ENCODE data around the gene MYT1.

DNA sequence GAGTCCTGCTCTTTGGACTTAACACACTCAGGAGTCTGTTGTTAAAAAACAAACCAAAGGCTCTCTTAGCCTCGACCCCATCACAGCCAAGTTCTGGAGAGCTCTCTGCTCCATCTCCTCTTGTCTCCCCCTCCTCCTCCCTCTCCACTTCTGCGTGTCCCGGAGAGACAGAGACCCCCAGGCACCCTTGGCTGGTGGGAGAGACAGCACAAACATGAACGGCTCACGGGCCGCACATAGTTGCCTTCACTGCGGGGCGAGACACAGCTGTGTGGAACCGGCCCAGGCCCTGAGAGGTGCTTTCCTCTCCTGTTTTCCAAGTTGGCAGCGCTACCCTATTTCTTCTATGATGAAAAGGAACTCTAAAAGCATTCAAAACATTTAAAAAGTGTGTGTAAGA is 23.3 kb upstream of the MYT1 start:
- TF ChIP-seq CTCF (IDR thresholded peaks at IDR 0.05) (no peak), POLR2A (IDR thresholded peaks at IDR 0.05) (no peak)

Measured in tibial nerve (tissue), 3 donors.